ENCODE results near the gene INA.

GRCh38 chr10:103333934-103334520 lies 57.1 kb downstream of the INA start:
- TF ChIP-seq CTCF (conservative IDR thresholded peaks at IDR 0.05) (peak; percentile 87), ZFX (IDR thresholded peaks at IDR 0.05) (no peak)

Measured in C4-2B (cell line).